Measurements from ENCODE around the gene PNKD. TPM values are rescaled to one million over a fixed set of nuclear protein-coding genes. Genes with fewer than 3 reads are reported as not detected.

PNKD gene
- total and polyA plus RNA-seq, 12 donors = 48.8 to 181 (median 87.4) TPM

- TF ChIP-seq, protein P1, sequence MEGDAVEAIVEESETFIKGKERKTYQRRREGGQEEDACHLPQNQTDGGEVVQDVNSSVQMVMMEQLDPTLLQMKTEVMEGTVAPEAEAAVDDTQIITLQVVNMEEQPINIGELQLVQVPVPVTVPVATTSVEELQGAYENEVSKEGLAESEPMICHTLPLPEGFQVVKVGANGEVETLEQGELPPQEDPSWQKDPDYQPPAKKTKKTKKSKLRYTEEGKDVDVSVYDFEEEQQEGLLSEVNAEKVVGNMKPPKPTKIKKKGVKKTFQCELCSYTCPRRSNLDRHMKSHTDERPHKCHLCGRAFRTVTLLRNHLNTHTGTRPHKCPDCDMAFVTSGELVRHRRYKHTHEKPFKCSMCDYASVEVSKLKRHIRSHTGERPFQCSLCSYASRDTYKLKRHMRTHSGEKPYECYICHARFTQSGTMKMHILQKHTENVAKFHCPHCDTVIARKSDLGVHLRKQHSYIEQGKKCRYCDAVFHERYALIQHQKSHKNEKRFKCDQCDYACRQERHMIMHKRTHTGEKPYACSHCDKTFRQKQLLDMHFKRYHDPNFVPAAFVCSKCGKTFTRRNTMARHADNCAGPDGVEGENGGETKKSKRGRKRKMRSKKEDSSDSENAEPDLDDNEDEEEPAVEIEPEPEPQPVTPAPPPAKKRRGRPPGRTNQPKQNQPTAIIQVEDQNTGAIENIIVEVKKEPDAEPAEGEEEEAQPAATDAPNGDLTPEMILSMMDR (IDR thresholded peaks at IDR 0.05) = no peak
- no peak for TF ChIP-seq POLR2A (IDR thresholded peaks at IDR 0.05)
- H3K4me3 ChIP-seq = no peak overlapping the region
- WGBS, 4 donors = 62 to 92% (median 64%) methylated on average over 2 to 3 of the region's 3 CpGs
- peaks cover 20 to 24% of the 10 kb centered on the region in 2 donors for H3K4me1 ChIP-seq (replicated peaks in 1 of 2)
- H3K27ac ChIP-seq = no peak overlapping the region
- no peak for DNase-seq
- H3K27me3 ChIP-seq = no peaks in the 10 kb centered on the region
- no peaks in the 10 kb centered on the region for H3K9me3 ChIP-seq (replicated peaks in 1 of 3)
- intact Hi-C loops (cut with DNase I) = no loop called here
- H3K36me3 ChIP-seq (replicated peaks in 1 of 2) = peaks cover 0 to 87% of the 10 kb centered on the region in 2 donors
Measured at GRCh38 chr2:218234521-218234920, 35.8 kb upstream of the PNKD start.

GRCh38 chr2:218235017-218235416, 35.3 kb upstream of the PNKD start:
- 91 to 100% (median 97%) methylated on average over 2 of the region's 2 CpGs for WGBS, 4 donors
- peaks cover 0 to 89% of the 10 kb centered on the region in 2 donors for H3K36me3 ChIP-seq (replicated peaks in 1 of 2)
- no peak for DNase-seq
- no peaks in the 10 kb centered on the region for H3K27me3 ChIP-seq
- H3K4me1 ChIP-seq (replicated peaks in 1 of 2) = peaks cover 15 to 19% of the 10 kb centered on the region in 2 donors
- intact Hi-C loops (cut with DNase I) = no loop called here
- H3K9me3 ChIP-seq (replicated peaks in 1 of 3) = no peaks in the 10 kb centered on the region
- TF ChIP-seq, protein P1 (IDR thresholded peaks at IDR 0.05) = no peak
- no peak for TF ChIP-seq POLR2A (IDR thresholded peaks at IDR 0.05)
- H3K4me3 ChIP-seq = no peak overlapping the region
- H3K27ac ChIP-seq = no peak overlapping the region

DNA sequence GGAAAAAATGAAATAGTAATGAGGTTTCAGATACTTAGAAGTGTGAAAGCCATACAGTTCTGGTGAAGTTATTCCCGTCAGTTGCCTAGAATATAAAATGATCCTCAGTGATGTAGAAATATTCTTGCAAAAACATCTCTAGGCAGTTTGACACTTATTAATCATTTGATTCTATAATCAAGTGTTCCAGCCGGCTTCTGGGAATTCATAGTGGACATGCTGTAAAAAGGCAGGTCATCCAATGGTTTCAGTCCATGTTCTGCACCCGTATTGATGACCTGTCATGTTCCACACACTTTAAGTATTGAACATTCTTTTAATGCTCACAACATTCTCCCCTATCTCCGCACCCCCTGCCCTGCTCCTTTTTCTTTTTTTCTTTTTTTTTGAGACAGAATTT, 33.5 kb upstream of the PNKD start:
- peaks cover 4 to 15% of the 10 kb centered on the region in 2 donors for H3K4me1 ChIP-seq (replicated peaks in 1 of 2)
- no peak overlapping the region for H3K4me3 ChIP-seq
- no peaks in the 10 kb centered on the region for H3K9me3 ChIP-seq (replicated peaks in 1 of 3)
- 87 to 93% (median 91%) methylated on average over 4 of the region's 4 CpGs for WGBS, 4 donors
- intact Hi-C loops (cut with DNase I) = no loop called here
- H3K27me3 ChIP-seq = no peaks in the 10 kb centered on the region
- no peak for TF ChIP-seq POLR2A (IDR thresholded peaks at IDR 0.05)
- TF ChIP-seq, protein P1 (IDR thresholded peaks at IDR 0.05) = no peak
- DNase-seq = no peak
- no peak overlapping the region for H3K27ac ChIP-seq
- H3K36me3 ChIP-seq (replicated peaks in 1 of 2) = peaks cover 0 to 89% of the 10 kb centered on the region in 2 donors

DNA sequence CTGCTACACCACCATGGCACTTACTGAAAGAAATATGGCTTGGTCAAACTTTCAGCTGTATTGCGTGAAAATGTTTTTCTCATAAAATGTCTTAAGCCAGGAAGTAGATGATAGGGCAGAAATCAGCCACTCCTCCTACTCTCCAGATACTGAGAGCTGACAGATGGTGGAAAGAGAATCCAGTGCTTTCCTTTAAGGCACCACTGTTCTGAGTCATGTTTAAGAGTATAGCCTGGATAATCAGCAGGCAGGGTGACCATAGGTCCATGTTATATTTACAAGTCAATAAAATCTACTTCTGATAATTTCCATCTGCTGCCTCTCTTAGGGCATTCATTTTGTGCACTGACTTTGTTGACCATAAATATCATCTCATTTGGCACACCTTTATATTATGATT, 31.4 kb upstream of the PNKD start:
- intact Hi-C loops (cut with DNase I) = no loop called here
- Histone ChIP-seq H3K4me1 (replicated peaks in 1 of 2) (peaks cover 3 to 15% of the 10 kb centered on the region in 2 donors), H3K9me3 (replicated peaks in 1 of 3) (no peaks in the 10 kb centered on the region), H3K27ac (peak overlapping the region in 3 of 5 donors; percentile 5 to 54 (median 46)), H3K36me3 (replicated peaks in 1 of 2) (peaks cover 0 to 91% of the 10 kb centered on the region in 2 donors), H3K4me3 (no peak overlapping the region), H3K27me3 (no peaks in the 10 kb centered on the region)
- WGBS, 4 donors = 64 to 75% (median 72%) methylated on average over 1 of the region's 1 CpG
- no peak for DNase-seq
- TF ChIP-seq, protein P1 (IDR thresholded peaks at IDR 0.05) = no peak
- TF ChIP-seq POLR2A (IDR thresholded peaks at IDR 0.05) = no peak

Data from adrenal gland (tissue), 12 donors.